ENCODE measurements around the gene KRTAP9-6. TPM values are rescaled to one million over a fixed set of nuclear protein-coding genes. Genes with fewer than 3 reads are reported as not detected.
"Not testable (repeated sequence)": the region's sequence is repeated elsewhere in the genome, so short reads cannot be mapped to it uniquely, and the experiment has no call there.

Gene KRTAP9-6
- total RNA-seq, 4 donors from 2014 or later: not detected

GRCh38 chr17:41230094-41230493 is 35.1 kb upstream of the KRTAP9-6 start:
- no peaks in the 10 kb centered on the region for H3K36me3 ChIP-seq
- TF ChIP-seq POLR2A (IDR thresholded peaks at IDR 0.05): no peak
- TF ChIP-seq EP300 (IDR thresholded peaks at IDR 0.05): no peak
- DNase-seq (ENCODE audit: low spot score in 2 of 2): no peak
- H3K9me3 ChIP-seq: no peaks in the 10 kb centered on the region
- H3K4me1 ChIP-seq: no peaks in the 10 kb centered on the region
- H3K4me3 ChIP-seq: no peak overlapping the region
- H3K27ac ChIP-seq: no peak overlapping the region
- peaks cover 0 to 7% of the 10 kb centered on the region in 2 donors for H3K27me3 ChIP-seq

- H3K27ac ChIP-seq: no peak overlapping the region
- DNase-seq (ENCODE audit: low spot score in 2 of 2): no peak
- H3K36me3 ChIP-seq: no peaks in the 10 kb centered on the region
- no peaks in the 10 kb centered on the region for H3K9me3 ChIP-seq
- TF ChIP-seq EP300 (IDR thresholded peaks at IDR 0.05) (no peak), CTCF (IDR thresholded peaks at IDR 0.05) (no peak), POLR2A (IDR thresholded peaks at IDR 0.05) (no peak)
- no peak overlapping the region for H3K4me3 ChIP-seq
- no peaks in the 10 kb centered on the region for H3K4me1 ChIP-seq
- peaks cover 0 to 7% of the 10 kb centered on the region in 2 donors for H3K27me3 ChIP-seq
- 79 to 84% methylated on average over 6 of the region's 6 CpGs for WGBS, 2 donors
Observed at GRCh38 chr17:41231731-41232130, 33.4 kb upstream of the KRTAP9-6 start.

GRCh38 chr17:41232399-41233105 is 32.6 kb upstream of the KRTAP9-6 start, which contains the start of gene KRTAP9-3:
TSS of gene KRTAP9-3 (plus strand) at chr17:41232449. CDS start at chr17:41232502, 53 bp downstream.
- not testable (repeated sequence) for H3K27me3 ChIP-seq

GRCh38 chr17:41237116-41237515 is 28.1 kb upstream of the KRTAP9-6 start:
- not testable (repeated sequence) for H3K9me3 ChIP-seq; H3K4me3 ChIP-seq; DNase-seq (ENCODE audit: low spot score in 2 of 2); H3K27me3 ChIP-seq; H3K27ac ChIP-seq; H3K4me1 ChIP-seq; H3K36me3 ChIP-seq
- WGBS, 2 donors: 60 to 74% methylated on average over 4 of the region's 4 CpGs

More at GRCh38 chr17:41232399-41233105, 32.6 kb upstream of the KRTAP9-6 start, which contains the start of gene KRTAP9-3:
- not testable (repeated sequence) for H3K4me1 ChIP-seq; DNase-seq (ENCODE audit: low spot score in 2 of 2); H3K36me3 ChIP-seq; H3K27ac ChIP-seq; H3K9me3 ChIP-seq; H3K4me3 ChIP-seq
- WGBS, 2 donors: 100% methylated on average over 1 of the region's 1 CpG

- not testable (repeated sequence) for DNase-seq (ENCODE audit: low spot score in 2 of 2); H3K4me3 ChIP-seq; H3K36me3 ChIP-seq; H3K27me3 ChIP-seq; H3K27ac ChIP-seq; H3K9me3 ChIP-seq; H3K4me1 ChIP-seq
- WGBS, 2 donors: 56 to 63% methylated on average over 2 of the region's 3 CpGs
Observed at GRCh38 chr17:41237949-41238437, 27.2 kb upstream of the KRTAP9-6 start, which contains the start of gene KRTAP9-8. TSS of gene KRTAP9-8 (plus strand) at chr17:41237999. CDS start at chr17:41238052, 53 bp downstream.

- not testable (repeated sequence) for H3K9me3 ChIP-seq; H3K4me3 ChIP-seq; DNase-seq (ENCODE audit: low spot score in 2 of 2); H3K27me3 ChIP-seq; H3K4me1 ChIP-seq; H3K36me3 ChIP-seq; H3K27ac ChIP-seq
- 50 to 65% methylated on average over 2 of the region's 2 CpGs for WGBS, 2 donors
Observed at GRCh38 chr17:41246995-41247787, 18.0 kb upstream of the KRTAP9-6 start.

GRCh38 chr17:41249637-41250240 is 15.4 kb upstream of the KRTAP9-6 start, which contains the start of gene KRTAP9-4:
TSS of gene KRTAP9-4 (plus strand) at chr17:41249687. CDS start at chr17:41249721, 34 bp downstream.
- H3K27ac ChIP-seq, H3K9me3 ChIP-seq: not testable (repeated sequence)
- WGBS, 2 donors: 60 to 100% methylated on average over 1 of the region's 2 CpGs

GRCh38 chr17:41251261-41251660 is 13.9 kb upstream of the KRTAP9-6 start:
- no peaks in the 10 kb centered on the region for H3K9me3 ChIP-seq
- no peaks in the 10 kb centered on the region for H3K4me1 ChIP-seq
- H3K36me3 ChIP-seq: no peaks in the 10 kb centered on the region
- 43 to 52% methylated on average over 1 of the region's 1 CpG for WGBS, 2 donors
- TF ChIP-seq POLR2A (IDR thresholded peaks at IDR 0.05) (no peak), CTCF (IDR thresholded peaks at IDR 0.05) (no peak), EP300 (IDR thresholded peaks at IDR 0.05) (no peak)
- peaks cover 0 to 4% of the 10 kb centered on the region in 2 donors for H3K27me3 ChIP-seq
- H3K27ac ChIP-seq: no peak overlapping the region
- no peak overlapping the region for H3K4me3 ChIP-seq
- no peak for DNase-seq (ENCODE audit: low spot score in 2 of 2)

More at GRCh38 chr17:41249637-41250240, 15.4 kb upstream of the KRTAP9-6 start, which contains the start of gene KRTAP9-4:
- not testable (repeated sequence) for DNase-seq (ENCODE audit: low spot score in 2 of 2); H3K27me3 ChIP-seq; H3K4me1 ChIP-seq; H3K36me3 ChIP-seq; H3K4me3 ChIP-seq
